ENCODE data around the gene LRCH4. TPM values are rescaled to one million over a fixed set of nuclear protein-coding genes. Genes with fewer than 3 reads are reported as not detected.
A peak's percentile ranks its signal among the peaks of the same experiment; 100 is the strongest.

The LRCH4 gene
- total and polyA plus RNA-seq, 2 of the 13 experiments (the other 11 are each of a cell fraction or from before 2014, with no cell fraction given): 7.0 to 9.3 TPM

GRCh38 chr7:100599911-100600729 is 14.2 kb upstream of the LRCH4 start (continued):
- peak; percentile 20; the same call in 1 of the 2 replicates for TF ChIP-seq ZFP91 (CRISPR knock-in tag; IDR thresholded peaks at IDR 0.05; ENCODE audit: borderline replicate concordance)
- no peak for TF ChIP-seq ZFP90 (CRISPR knock-in tag; IDR thresholded peaks at IDR 0.05; ENCODE audit: borderline replicate concordance)
- TF ChIP-seq SMAD9 (CRISPR knock-in tag; IDR thresholded peaks at IDR 0.05): no peak
- TF ChIP-seq STAG1 (CRISPR knock-in tag; IDR thresholded peaks at IDR 0.05): peak; percentile 41
- no peak for TF ChIP-seq ZNF10 (CRISPR knock-in tag; IDR thresholded peaks at IDR 0.05; ENCODE audit: borderline replicate concordance, low read depth)
- TF ChIP-seq ZXDC (CRISPR knock-in tag; IDR thresholded peaks at IDR 0.05): no peak
- TF ChIP-seq ATF2 (CRISPR knock-in tag; IDR thresholded peaks at IDR 0.05): no peak
- TF ChIP-seq ZUFSP (CRISPR knock-in tag; IDR thresholded peaks at IDR 0.05; ENCODE audit: borderline replicate concordance): no peak
- TF ChIP-seq ELK4 (CRISPR knock-in tag; IDR thresholded peaks at IDR 0.05; ENCODE audit: borderline replicate concordance): no peak
- 0 out of 2 replicates have a peak, but pooled peaks have one; percentile 34 for TF ChIP-seq ETV5 (CRISPR knock-in tag; IDR thresholded peaks at IDR 0.05; ENCODE audit: borderline replicate concordance)
- TF ChIP-seq FUBP1 (CRISPR knock-in tag; IDR thresholded peaks at IDR 0.05; ENCODE audit: borderline replicate concordance): no peak
- peak; percentile 48; the same call in 1 of the 2 replicates for TF ChIP-seq ZNF501 (CRISPR knock-in tag; IDR thresholded peaks at IDR 0.05)
- no peak for TF ChIP-seq MBD4 (IDR thresholded peaks at IDR 0.05; ENCODE audit: borderline replicate concordance, low read length)
- TF ChIP-seq ZNF280B (CRISPR knock-in tag; IDR thresholded peaks at IDR 0.05; ENCODE audit: borderline replicate concordance): no peak

Measured in HepG2 (cell line).